HG02571 (cell line): ENCODE results near the gene AK8.

Experiments used
- ATAC-seq: cut with Tn5 transposase; IDR thresholded peaks from one replicate; pipeline ENCODE4 v1.9.1; 2021; ENCODE audit warnings: mild to moderate bottlenecking, moderate library complexity; ENCODE audit not compliant: unreplicated experiment

AK8 gene

GRCh38 chr9:132877824-132878694 lies at the start of gene AK8:
Gene AK8, minus strand, starts transcription at chr9:132878284. Its CDS starts 29 bp downstream, at chr9:132878255.
- peak; percentile 56 for ATAC-seq

- ATAC-seq, result no peak
Observed at GRCh38 chr9:132927704-132928103, 49.6 kb upstream of the AK8 start.

GRCh38 chr9:132923346-132923902 lies 45.3 kb upstream of the AK8 start:
- ATAC-seq, result no peak

- no peak for ATAC-seq
Observed at GRCh38 chr9:132919614-132920268, 41.7 kb upstream of the AK8 start.

GRCh38 chr9:132914924-132915323 lies 36.8 kb upstream of the AK8 start:
- ATAC-seq, result no peak

- no peak for ATAC-seq
Observed at GRCh38 chr9:132912131-132912530, 34.0 kb upstream of the AK8 start.

- ATAC-seq, result no peak
Observed at GRCh38 chr9:132910376-132910775, 32.3 kb upstream of the AK8 start.

GRCh38 chr9:132909311-132909710 lies 31.2 kb upstream of the AK8 start:
- no peak for ATAC-seq

GRCh38 chr9:132908635-132909034 lies 30.6 kb upstream of the AK8 start:
- no peak for ATAC-seq

- ATAC-seq, result no peak
Observed at GRCh38 chr9:132905726-132906125, 27.6 kb upstream of the AK8 start.

GRCh38 chr9:132903574-132904492 lies 25.7 kb upstream of the AK8 start:
- no peak for ATAC-seq

- ATAC-seq, result no peak
Observed at GRCh38 chr9:132901858-132902831, 24.1 kb upstream of the AK8 start.

GRCh38 chr9:132898051-132898450 lies 20.0 kb upstream of the AK8 start:
- no peak for ATAC-seq

- no peak for ATAC-seq
Observed at GRCh38 chr9:132896906-132897305, 18.8 kb upstream of the AK8 start.

GRCh38 chr9:132896264-132896663 lies 18.2 kb upstream of the AK8 start:
- ATAC-seq, result no peak

GRCh38 chr9:132894862-132895835 lies 17.1 kb upstream of the AK8 start:
- no peak for ATAC-seq

GRCh38 chr9:132894346-132894745 lies 16.3 kb upstream of the AK8 start:
- no peak for ATAC-seq

GRCh38 chr9:132892400-132892799 lies 14.3 kb upstream of the AK8 start:
- no peak for ATAC-seq

- ATAC-seq, result no peak
Observed at GRCh38 chr9:132888151-132888550, 10.1 kb upstream of the AK8 start.
